ENCODE data around the gene MGAT3. TPM values are rescaled to one million over a fixed set of nuclear protein-coding genes. Genes with fewer than 3 reads are reported as not detected.
A peak's percentile ranks its signal among the peaks of the same experiment; 100 is the strongest.

The MGAT3 gene
- total and polyA plus RNA-seq, 2 of the 13 experiments (the other 11 are each of a cell fraction or from before 2014, with no cell fraction given): 0.11 to 0.15 TPM

DNA sequence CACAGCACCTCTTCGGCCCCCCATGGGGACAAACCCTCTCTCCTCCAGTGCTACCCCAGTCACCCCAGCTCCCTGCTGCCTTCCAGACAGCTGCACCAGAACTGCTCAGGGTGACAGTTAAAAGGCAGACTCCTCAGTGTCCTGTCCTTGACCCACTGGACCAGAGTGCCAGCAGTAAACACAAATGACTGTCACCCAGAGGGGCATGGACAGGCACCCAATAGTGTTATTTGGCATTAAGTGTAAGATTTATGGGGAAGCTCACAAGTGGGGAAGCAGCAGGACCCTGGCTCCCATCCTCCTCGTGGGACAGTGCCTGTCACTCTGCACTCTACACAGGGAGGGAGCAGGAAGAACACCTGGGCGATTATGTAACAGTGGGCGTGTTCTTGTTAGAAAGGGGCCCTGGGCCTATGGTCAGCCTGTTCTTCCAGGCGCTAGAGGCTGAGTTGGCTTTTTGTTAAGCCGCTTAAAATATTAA is 70.7 kb downstream of the MGAT3 start (continued):
- TF ChIP-seq, protein P1, sequence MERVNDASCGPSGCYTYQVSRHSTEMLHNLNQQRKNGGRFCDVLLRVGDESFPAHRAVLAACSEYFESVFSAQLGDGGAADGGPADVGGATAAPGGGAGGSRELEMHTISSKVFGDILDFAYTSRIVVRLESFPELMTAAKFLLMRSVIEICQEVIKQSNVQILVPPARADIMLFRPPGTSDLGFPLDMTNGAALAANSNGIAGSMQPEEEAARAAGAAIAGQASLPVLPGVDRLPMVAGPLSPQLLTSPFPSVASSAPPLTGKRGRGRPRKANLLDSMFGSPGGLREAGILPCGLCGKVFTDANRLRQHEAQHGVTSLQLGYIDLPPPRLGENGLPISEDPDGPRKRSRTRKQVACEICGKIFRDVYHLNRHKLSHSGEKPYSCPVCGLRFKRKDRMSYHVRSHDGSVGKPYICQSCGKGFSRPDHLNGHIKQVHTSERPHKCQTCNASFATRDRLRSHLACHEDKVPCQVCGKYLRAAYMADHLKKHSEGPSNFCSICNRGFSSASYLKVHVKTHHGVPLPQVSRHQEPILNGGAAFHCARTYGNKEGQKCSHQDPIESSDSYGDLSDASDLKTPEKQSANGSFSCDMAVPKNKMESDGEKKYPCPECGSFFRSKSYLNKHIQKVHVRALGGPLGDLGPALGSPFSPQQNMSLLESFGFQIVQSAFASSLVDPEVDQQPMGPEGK (CRISPR knock-in tag; IDR thresholded peaks at IDR 0.05): peak; percentile 18; the same call in 1 of the 2 replicates
- TF ChIP-seq ZNF549 (CRISPR knock-in tag; IDR thresholded peaks at IDR 0.05): no peak
- peak; percentile 64; the same call in 1 of the 2 replicates for TF ChIP-seq CEBPB (IDR thresholded peaks at IDR 0.05; ENCODE audit: borderline replicate concordance, low read depth, low read length)
- TF ChIP-seq THAP11 (CRISPR knock-in tag; IDR thresholded peaks at IDR 0.05): peak; percentile 26; the same call in 1 of the 2 replicates
- TF ChIP-seq, protein P2, sequence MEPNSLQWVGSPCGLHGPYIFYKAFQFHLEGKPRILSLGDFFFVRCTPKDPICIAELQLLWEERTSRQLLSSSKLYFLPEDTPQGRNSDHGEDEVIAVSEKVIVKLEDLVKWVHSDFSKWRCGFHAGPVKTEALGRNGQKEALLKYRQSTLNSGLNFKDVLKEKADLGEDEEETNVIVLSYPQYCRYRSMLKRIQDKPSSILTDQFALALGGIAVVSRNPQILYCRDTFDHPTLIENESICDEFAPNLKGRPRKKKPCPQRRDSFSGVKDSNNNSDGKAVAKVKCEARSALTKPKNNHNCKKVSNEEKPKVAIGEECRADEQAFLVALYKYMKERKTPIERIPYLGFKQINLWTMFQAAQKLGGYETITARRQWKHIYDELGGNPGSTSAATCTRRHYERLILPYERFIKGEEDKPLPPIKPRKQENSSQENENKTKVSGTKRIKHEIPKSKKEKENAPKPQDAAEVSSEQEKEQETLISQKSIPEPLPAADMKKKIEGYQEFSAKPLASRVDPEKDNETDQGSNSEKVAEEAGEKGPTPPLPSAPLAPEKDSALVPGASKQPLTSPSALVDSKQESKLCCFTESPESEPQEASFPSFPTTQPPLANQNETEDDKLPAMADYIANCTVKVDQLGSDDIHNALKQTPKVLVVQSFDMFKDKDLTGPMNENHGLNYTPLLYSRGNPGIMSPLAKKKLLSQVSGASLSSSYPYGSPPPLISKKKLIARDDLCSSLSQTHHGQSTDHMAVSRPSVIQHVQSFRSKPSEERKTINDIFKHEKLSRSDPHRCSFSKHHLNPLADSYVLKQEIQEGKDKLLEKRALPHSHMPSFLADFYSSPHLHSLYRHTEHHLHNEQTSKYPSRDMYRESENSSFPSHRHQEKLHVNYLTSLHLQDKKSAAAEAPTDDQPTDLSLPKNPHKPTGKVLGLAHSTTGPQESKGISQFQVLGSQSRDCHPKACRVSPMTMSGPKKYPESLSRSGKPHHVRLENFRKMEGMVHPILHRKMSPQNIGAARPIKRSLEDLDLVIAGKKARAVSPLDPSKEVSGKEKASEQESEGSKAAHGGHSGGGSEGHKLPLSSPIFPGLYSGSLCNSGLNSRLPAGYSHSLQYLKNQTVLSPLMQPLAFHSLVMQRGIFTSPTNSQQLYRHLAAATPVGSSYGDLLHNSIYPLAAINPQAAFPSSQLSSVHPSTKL (CRISPR knock-in tag; IDR thresholded peaks at IDR 0.05): peak; percentile 19; the same call in 1 of the 2 replicates
- TF ChIP-seq, protein P3, sequence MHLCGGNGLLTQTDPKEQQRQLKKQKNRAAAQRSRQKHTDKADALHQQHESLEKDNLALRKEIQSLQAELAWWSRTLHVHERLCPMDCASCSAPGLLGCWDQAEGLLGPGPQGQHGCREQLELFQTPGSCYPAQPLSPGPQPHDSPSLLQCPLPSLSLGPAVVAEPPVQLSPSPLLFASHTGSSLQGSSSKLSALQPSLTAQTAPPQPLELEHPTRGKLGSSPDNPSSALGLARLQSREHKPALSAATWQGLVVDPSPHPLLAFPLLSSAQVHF (CRISPR knock-in tag; IDR thresholded peaks at IDR 0.05): 0 out of 2 replicates have a peak, but pooled peaks have one; percentile 34
- TF ChIP-seq, protein P4, sequence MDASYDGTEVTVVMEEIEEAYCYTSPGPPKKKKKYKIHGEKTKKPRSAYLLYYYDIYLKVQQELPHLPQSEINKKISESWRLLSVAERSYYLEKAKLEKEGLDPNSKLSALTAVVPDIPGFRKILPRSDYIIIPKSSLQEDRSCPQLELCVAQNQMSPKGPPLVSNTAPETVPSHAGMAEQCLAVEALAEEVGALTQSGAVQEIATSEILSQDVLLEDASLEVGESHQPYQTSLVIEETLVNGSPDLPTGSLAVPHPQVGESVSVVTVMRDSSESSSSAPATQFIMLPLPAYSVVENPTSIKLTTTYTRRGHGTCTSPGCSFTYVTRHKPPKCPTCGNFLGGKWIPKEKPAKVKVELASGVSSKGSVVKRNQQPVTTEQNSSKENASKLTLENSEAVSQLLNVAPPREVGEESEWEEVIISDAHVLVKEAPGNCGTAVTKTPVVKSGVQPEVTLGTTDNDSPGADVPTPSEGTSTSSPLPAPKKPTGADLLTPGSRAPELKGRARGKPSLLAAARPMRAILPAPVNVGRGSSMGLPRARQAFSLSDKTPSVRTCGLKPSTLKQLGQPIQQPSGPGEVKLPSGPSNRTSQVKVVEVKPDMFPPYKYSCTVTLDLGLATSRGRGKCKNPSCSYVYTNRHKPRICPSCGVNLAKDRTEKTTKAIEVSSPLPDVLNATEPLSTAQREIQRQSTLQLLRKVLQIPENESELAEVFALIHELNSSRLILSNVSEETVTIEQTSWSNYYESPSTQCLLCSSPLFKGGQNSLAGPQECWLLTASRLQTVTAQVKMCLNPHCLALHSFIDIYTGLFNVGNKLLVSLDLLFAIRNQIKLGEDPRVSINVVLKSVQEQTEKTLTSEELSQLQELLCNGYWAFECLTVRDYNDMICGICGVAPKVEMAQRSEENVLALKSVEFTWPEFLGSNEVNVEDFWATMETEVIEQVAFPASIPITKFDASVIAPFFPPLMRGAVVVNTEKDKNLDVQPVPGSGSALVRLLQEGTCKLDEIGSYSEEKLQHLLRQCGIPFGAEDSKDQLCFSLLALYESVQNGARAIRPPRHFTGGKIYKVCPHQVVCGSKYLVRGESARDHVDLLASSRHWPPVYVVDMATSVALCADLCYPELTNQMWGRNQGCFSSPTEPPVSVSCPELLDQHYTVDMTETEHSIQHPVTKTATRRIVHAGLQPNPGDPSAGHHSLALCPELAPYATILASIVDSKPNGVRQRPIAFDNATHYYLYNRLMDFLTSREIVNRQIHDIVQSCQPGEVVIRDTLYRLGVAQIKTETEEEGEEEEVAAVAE (CRISPR knock-in tag; IDR thresholded peaks at IDR 0.05; ENCODE audit: borderline replicate concordance): no peak
- no peak for TF ChIP-seq SNAPC2 (CRISPR knock-in tag; IDR thresholded peaks at IDR 0.05)
- TF ChIP-seq, protein P5, sequence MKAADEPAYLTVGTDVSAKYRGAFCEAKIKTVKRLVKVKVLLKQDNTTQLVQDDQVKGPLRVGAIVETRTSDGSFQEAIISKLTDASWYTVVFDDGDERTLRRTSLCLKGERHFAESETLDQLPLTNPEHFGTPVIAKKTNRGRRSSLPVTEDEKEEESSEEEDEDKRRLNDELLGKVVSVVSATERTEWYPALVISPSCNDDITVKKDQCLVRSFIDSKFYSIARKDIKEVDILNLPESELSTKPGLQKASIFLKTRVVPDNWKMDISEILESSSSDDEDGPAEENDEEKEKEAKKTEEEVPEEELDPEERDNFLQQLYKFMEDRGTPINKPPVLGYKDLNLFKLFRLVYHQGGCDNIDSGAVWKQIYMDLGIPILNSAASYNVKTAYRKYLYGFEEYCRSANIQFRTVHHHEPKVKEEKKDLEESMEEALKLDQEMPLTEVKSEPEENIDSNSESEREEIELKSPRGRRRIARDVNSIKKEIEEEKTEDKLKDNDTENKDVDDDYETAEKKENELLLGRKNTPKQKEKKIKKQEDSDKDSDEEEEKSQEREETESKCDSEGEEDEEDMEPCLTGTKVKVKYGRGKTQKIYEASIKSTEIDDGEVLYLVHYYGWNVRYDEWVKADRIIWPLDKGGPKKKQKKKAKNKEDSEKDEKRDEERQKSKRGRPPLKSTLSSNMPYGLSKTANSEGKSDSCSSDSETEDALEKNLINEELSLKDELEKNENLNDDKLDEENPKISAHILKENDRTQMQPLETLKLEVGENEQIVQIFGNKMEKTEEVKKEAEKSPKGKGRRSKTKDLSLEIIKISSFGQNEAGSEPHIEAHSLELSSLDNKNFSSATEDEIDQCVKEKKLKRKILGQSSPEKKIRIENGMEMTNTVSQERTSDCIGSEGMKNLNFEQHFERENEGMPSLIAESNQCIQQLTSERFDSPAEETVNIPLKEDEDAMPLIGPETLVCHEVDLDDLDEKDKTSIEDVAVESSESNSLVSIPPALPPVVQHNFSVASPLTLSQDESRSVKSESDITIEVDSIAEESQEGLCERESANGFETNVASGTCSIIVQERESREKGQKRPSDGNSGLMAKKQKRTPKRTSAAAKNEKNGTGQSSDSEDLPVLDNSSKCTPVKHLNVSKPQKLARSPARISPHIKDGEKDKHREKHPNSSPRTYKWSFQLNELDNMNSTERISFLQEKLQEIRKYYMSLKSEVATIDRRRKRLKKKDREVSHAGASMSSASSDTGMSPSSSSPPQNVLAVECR (CRISPR knock-in tag; IDR thresholded peaks at IDR 0.05; ENCODE audit: borderline replicate concordance): peak; percentile 55; the same call in 1 of the 2 replicates
- TF ChIP-seq FOXJ3 (CRISPR knock-in tag; IDR thresholded peaks at IDR 0.05; ENCODE audit: borderline replicate concordance): no peak
- TF ChIP-seq PPARG (CRISPR knock-in tag; conservative IDR thresholded peaks at IDR 0.05): no peak
- no peak for TF ChIP-seq ZFP1 (CRISPR knock-in tag; IDR thresholded peaks at IDR 0.05)
- 0 out of 2 replicates have a peak, but pooled peaks have one; percentile 25 for TF ChIP-seq KDM2A (CRISPR knock-in tag; IDR thresholded peaks at IDR 0.05; ENCODE audit: borderline replicate concordance, low read depth)
- TF ChIP-seq HNF4A (CRISPR knock-in tag; IDR thresholded peaks at IDR 0.05): peak; percentile 63; the same call in 1 of the 2 replicates
